Endodermal cell (in vitro differentiated cells): ENCODE measurements around the gene DSCAML1. TPM values are rescaled to one million over a fixed set of nuclear protein-coding genes. Genes with fewer than 3 reads are reported as not detected.

ENCODE experiments used
- DNase-seq: peaks from one replicate; pipeline ENCODE4 v3.0.0-alpha.2; 2017
- H3K27ac ChIP-seq: 2 replicates; pipeline ENCODE4 v1.5.1; 2013; ENCODE audit warnings: mild to moderate bottlenecking, low read depth, low read length, moderate library complexity
- H3K27me3 ChIP-seq: 2 replicates; pipeline ENCODE4 v1.6.1; 2013; ENCODE audit warnings: mild to moderate bottlenecking, low read length, moderate library complexity; ENCODE audit not compliant: insufficient read depth, control insufficient read depth, poor library complexity, severe bottlenecking
- H3K36me3 ChIP-seq: 2 replicates; pipeline ENCODE4 v1.7.0; 2013; ENCODE audit warnings: mild to moderate bottlenecking, low read length, moderate library complexity; ENCODE audit not compliant: control insufficient read depth, insufficient read depth
- H3K4me1 ChIP-seq: one replicate; pipeline ENCODE4 v1.7.0; 2013; ENCODE audit warnings: low read length; ENCODE audit not compliant: control insufficient read depth, insufficient read depth
- H3K4me3 ChIP-seq: 2 replicates; pipeline ENCODE4 v1.5.1; 2013; ENCODE audit warnings: mild to moderate bottlenecking, low read length, moderate library complexity
- H3K9ac ChIP-seq: 2 replicates; pipeline ENCODE4 v1.6.1; 2013; ENCODE audit warnings: mild to moderate bottlenecking, low read length, moderate library complexity; ENCODE audit not compliant: poor library complexity, severe bottlenecking; ENCODE audit errors: extremely low read depth
- H3K9me3 ChIP-seq: 2 replicates; pipeline ENCODE4 v1.6.1; 2013; ENCODE audit warnings: mild to moderate bottlenecking, low read length, moderate library complexity; ENCODE audit not compliant: control insufficient read depth
- H3K27ac Mint-ChIP-seq: 2 replicates; pipeline ENCODE4 v1.8.0; 2020; ENCODE audit warnings: mixed read lengths
- H3K27me3 Mint-ChIP-seq: 2 replicates; pipeline ENCODE4 v1.8.0; 2021; ENCODE audit warnings: mild to moderate bottlenecking, mixed read lengths; ENCODE audit not compliant: insufficient read depth
- H3K36me3 Mint-ChIP-seq: 2 replicates; pipeline ENCODE4 v1.8.0; 2020; ENCODE audit warnings: low read depth, mixed read lengths
- H3K4me1 Mint-ChIP-seq: 2 replicates; pipeline ENCODE4 v1.8.0; 2020; ENCODE audit warnings: mixed read lengths
- H3K4me3 Mint-ChIP-seq: 2 replicates; pipeline ENCODE4 v1.8.0; 2020; ENCODE audit warnings: mild to moderate bottlenecking, moderate library complexity, mixed read lengths
- H3K9me3 Mint-ChIP-seq: 2 replicates; pipeline ENCODE4 v1.8.0; 2020; ENCODE audit warnings: mild to moderate bottlenecking, mixed read lengths
- WGBS, 2 experiments: methylation state at CpG; one replicate each; pipeline versions ENCODE4 v1.1.5 to v1.1.7; 2013; ENCODE audit warnings: missing lambda C conversion rate in 2 of 2, mixed read lengths in 1 of 2; ENCODE audit not compliant: insufficient coverage in 1 of 2, insufficient read length in 1 of 2; 5-methylcytosine and 5-hydroxymethylcytosine counted together
- total RNA-seq, 2 donors: library from RNA; stranded (reverse); fragmentation: NEBNext Ultra II Directional in 1 of 2; extraction: Animal tissue kit (Norgen Biotek cat#: 25700) in 1 of 2; gene quantifications; 2 replicates in 1 of 2; 3 replicates in 1 of 2; pipeline ENCODE4 v1.2.1, GENCODE V29; 2021
- TF ChIP-seq, protein P1 (sequence below): fragments of 200-600 bp; sonication (generic); conservative IDR thresholded peaks from 2 replicates; pipeline ENCODE4 v1.5.0; 2021; ENCODE audit warnings: antibody characterized with exemption, mild to moderate bottlenecking

Gene DSCAML1
- total RNA-seq, 2 donors from 2014 or later, result 5.6 to 10.9 TPM

GRCh38 chr11:117390743-117391142 lies 406.3 kb downstream of the DSCAML1 start:
- no peaks in the 10 kb centered on the region for H3K27me3 ChIP-seq
- Mint-ChIP-seq H3K27me3 (no peaks in the 10 kb centered on the region), H3K27ac (no peak overlapping the region), H3K9me3 (no peaks in the 10 kb centered on the region), H3K4me3 (no peak overlapping the region), H3K36me3 (peaks cover 74% of the 10 kb centered on the region), H3K4me1 (no peaks in the 10 kb centered on the region)
- 91 to 92% methylated on average over 8 of the region's 8 CpGs for WGBS, 2 experiments
- H3K9ac ChIP-seq, result no peak overlapping the region
- TF ChIP-seq, protein P1, sequence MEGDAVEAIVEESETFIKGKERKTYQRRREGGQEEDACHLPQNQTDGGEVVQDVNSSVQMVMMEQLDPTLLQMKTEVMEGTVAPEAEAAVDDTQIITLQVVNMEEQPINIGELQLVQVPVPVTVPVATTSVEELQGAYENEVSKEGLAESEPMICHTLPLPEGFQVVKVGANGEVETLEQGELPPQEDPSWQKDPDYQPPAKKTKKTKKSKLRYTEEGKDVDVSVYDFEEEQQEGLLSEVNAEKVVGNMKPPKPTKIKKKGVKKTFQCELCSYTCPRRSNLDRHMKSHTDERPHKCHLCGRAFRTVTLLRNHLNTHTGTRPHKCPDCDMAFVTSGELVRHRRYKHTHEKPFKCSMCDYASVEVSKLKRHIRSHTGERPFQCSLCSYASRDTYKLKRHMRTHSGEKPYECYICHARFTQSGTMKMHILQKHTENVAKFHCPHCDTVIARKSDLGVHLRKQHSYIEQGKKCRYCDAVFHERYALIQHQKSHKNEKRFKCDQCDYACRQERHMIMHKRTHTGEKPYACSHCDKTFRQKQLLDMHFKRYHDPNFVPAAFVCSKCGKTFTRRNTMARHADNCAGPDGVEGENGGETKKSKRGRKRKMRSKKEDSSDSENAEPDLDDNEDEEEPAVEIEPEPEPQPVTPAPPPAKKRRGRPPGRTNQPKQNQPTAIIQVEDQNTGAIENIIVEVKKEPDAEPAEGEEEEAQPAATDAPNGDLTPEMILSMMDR, result no peak
- no peaks in the 10 kb centered on the region for H3K4me1 ChIP-seq
- no peak for DNase-seq
- H3K9me3 ChIP-seq, result no peaks in the 10 kb centered on the region
- peaks cover 69% of the 10 kb centered on the region for H3K36me3 ChIP-seq
- H3K27ac ChIP-seq, result no peak overlapping the region
- H3K4me3 ChIP-seq, result no peak overlapping the region

DNA sequence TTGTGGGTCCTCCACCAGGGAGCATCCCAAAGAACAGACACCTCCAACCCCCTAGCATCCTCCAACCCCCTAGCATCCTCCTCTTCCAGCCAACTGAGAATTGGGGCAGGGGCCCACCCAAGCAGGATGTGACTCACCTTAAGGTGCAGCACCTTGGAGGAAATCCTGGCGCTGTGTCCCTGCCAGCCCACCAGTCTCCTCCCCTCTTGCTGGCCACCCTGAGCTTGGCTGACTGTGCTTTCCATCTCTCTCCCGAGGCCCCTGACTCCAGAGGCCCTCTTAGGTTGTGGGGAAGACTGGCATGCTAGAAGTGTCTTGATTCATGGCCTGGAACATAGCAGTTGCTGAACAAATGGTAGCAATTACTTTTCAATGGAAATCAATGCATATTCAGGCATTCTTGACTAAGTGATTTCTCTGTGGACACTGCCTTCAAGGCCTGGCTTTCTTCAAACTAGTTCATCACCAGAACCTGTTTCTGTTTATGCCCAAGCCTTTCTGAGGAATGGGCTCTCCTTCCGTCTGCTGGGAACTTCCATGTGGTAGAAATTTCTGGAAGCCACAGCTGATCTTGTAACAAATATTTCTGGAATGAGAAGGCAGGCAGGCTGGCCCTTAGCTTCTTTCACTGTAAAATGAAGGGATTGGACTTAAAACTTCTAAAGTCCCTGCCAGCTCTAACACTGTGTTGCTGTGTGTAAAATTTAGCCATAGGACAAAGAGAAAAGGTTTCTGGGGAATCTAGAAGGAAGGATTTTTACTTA lies 408.8 kb downstream of the DSCAML1 start:
- no peak overlapping the region for H3K27ac ChIP-seq
- H3K4me3 Mint-ChIP-seq, result no peak overlapping the region
- H3K27me3 ChIP-seq, result no peaks in the 10 kb centered on the region

GRCh38 chr11:117385906-117386305 lies 411.1 kb downstream of the DSCAML1 start:
- H3K9ac ChIP-seq, result no peak overlapping the region
- H3K9me3 Mint-ChIP-seq, result no peaks in the 10 kb centered on the region
- H3K36me3 ChIP-seq, result peaks cover 56% of the 10 kb centered on the region
- no peaks in the 10 kb centered on the region for H3K27me3 ChIP-seq
- no peaks in the 10 kb centered on the region for H3K4me1 Mint-ChIP-seq
- WGBS, 2 experiments, result 95 to 99% methylated on average over 9 of the region's 9 CpGs
- H3K4me3 Mint-ChIP-seq, result no peak overlapping the region
- no peaks in the 10 kb centered on the region for H3K27me3 Mint-ChIP-seq
- TF ChIP-seq, protein P1, result no peak
- no peak overlapping the region for H3K27ac Mint-ChIP-seq
- DNase-seq, result peak; percentile 9
- no peaks in the 10 kb centered on the region for H3K9me3 ChIP-seq
- no peak overlapping the region for H3K27ac ChIP-seq
- no peaks in the 10 kb centered on the region for H3K4me1 ChIP-seq
- peaks cover 62% of the 10 kb centered on the region for H3K36me3 Mint-ChIP-seq
- no peak overlapping the region for H3K4me3 ChIP-seq

More for the DNA sequence above, 408.8 kb downstream of the DSCAML1 start:
- no peak overlapping the region for H3K27ac Mint-ChIP-seq
- Histone ChIP-seq H3K9ac (no peak overlapping the region), H3K36me3 (peaks cover 62% of the 10 kb centered on the region), H3K4me3 (no peak overlapping the region), H3K9me3 (no peaks in the 10 kb centered on the region), H3K4me1 (no peaks in the 10 kb centered on the region)
- H3K27me3 Mint-ChIP-seq, result no peaks in the 10 kb centered on the region
- 90% methylated on average over 3 of the region's 3 CpGs; no CpG with 5 or more reads in 1 of the 2 experiments for WGBS, 2 experiments
- no peak for DNase-seq
- no peaks in the 10 kb centered on the region for H3K9me3 Mint-ChIP-seq
- TF ChIP-seq, protein P1, result no peak
- peaks cover 70% of the 10 kb centered on the region for H3K36me3 Mint-ChIP-seq
- H3K4me1 Mint-ChIP-seq, result no peaks in the 10 kb centered on the region
